Measurements from ENCODE around the gene EXD3. TPM values are rescaled to one million over a fixed set of nuclear protein-coding genes. Genes with fewer than 3 reads are reported as not detected.

EXD3 gene
- total and polyA plus RNA-seq, 2 experiments from 2014 or later: 32.3 to 72.1 TPM

DNA sequence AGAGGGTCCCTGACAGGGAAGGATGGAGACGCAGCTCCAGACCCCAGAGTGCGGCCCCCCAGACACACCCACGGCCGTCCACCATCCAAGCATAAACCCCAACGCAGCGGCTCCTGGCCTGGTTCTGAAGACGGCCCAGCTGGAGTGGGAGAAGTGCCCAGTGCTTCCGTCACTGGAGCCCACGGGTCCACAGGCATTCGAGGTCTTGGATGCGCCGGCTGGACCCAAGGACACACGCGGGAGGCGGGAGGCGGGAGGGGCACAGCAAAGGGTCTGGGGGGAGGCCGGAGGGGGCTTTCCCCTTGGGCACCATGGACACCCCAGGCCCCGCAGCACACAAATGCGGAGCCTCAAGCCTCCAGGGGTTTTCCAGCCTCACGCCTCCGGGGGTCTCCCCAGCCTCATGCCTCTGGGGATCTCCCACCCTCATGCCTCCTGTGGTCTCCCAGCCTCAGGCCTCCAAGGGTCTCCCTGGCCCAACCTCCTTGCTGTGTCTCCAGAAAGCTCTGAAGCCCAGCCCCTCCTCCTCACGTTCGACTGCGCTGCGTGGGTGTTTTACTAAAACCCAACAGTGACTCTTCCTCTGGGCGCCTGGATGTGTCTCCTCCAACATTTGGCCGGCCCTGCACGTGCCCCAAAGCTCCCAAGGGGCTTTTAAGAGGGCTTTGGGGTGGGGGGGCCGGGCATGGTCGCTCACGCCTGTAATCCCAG is 15.2 kb downstream of the EXD3 start:
- Histone ChIP-seq H3K36me3 (no peaks in the 10 kb centered on the region), H3K4me3 (no peak overlapping the region), H3K9me3 (ENCODE audit: low read depth) (no peaks in the 10 kb centered on the region), H3K4me1 (ENCODE audit: low read depth) (peaks cover 4% of the 10 kb centered on the region), H3K27ac (no peak overlapping the region), H3K27me3 (no peaks in the 10 kb centered on the region)
- TF ChIP-seq, protein P1, sequence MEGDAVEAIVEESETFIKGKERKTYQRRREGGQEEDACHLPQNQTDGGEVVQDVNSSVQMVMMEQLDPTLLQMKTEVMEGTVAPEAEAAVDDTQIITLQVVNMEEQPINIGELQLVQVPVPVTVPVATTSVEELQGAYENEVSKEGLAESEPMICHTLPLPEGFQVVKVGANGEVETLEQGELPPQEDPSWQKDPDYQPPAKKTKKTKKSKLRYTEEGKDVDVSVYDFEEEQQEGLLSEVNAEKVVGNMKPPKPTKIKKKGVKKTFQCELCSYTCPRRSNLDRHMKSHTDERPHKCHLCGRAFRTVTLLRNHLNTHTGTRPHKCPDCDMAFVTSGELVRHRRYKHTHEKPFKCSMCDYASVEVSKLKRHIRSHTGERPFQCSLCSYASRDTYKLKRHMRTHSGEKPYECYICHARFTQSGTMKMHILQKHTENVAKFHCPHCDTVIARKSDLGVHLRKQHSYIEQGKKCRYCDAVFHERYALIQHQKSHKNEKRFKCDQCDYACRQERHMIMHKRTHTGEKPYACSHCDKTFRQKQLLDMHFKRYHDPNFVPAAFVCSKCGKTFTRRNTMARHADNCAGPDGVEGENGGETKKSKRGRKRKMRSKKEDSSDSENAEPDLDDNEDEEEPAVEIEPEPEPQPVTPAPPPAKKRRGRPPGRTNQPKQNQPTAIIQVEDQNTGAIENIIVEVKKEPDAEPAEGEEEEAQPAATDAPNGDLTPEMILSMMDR (IDR thresholded peaks at IDR 0.05; ENCODE audit: low read depth, low read length): no peak
- peak in 1 of 2 donors; percentile 42 for DNase-seq (ENCODE audit: low read depth in 1 of 2, low spot score in 1 of 2)

DNA sequence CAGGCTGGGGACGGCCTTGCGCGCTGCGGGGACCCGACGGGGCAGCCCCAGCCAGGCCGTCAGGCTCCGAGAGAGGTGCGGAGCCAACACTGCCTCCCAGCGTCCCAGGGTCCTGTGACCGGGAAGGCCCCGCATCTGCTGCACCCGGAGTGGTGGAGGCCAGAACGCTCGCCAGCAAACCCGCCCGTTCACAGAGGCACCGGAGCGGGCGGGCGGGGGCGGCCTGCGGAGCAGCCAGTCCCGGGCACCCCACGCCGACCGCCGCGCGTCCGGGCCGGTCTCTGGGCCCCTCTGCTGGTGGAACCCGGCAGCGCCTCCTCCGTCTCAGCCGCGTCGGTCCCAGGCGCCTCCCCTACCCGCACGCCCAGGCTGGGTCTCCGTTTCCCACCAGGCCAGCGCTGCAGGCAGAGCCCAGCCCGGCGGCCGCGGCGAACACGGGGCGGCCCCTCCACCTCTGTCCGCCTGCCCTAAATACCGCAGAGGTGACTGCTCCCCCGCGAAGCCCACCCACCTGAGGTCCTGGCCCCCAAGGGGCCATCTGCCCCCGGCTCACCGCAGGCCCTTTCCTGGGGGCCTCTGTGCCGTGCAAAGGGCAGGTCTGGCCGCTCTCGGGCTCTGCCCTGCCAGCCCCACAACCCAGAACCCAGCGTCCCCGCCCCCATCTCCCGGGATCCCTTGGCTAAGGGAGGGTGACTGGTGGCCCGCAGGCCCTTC is 15.9 kb downstream of the EXD3 start:
- H3K9me3 ChIP-seq (ENCODE audit: low read depth): no peaks in the 10 kb centered on the region
- no peaks in the 10 kb centered on the region for H3K36me3 ChIP-seq
- peak overlapping the region; percentile 7 for H3K4me3 ChIP-seq
- peaks cover 3% of the 10 kb centered on the region for H3K4me1 ChIP-seq (ENCODE audit: low read depth)
- DNase-seq (ENCODE audit: low read depth in 1 of 2, low spot score in 1 of 2): peak; percentile 82 to 87
- TF ChIP-seq, protein P1 (IDR thresholded peaks at IDR 0.05; ENCODE audit: low read depth, low read length): peak; percentile 73
- H3K27me3 ChIP-seq: no peaks in the 10 kb centered on the region
- no peak overlapping the region for H3K27ac ChIP-seq

DNA sequence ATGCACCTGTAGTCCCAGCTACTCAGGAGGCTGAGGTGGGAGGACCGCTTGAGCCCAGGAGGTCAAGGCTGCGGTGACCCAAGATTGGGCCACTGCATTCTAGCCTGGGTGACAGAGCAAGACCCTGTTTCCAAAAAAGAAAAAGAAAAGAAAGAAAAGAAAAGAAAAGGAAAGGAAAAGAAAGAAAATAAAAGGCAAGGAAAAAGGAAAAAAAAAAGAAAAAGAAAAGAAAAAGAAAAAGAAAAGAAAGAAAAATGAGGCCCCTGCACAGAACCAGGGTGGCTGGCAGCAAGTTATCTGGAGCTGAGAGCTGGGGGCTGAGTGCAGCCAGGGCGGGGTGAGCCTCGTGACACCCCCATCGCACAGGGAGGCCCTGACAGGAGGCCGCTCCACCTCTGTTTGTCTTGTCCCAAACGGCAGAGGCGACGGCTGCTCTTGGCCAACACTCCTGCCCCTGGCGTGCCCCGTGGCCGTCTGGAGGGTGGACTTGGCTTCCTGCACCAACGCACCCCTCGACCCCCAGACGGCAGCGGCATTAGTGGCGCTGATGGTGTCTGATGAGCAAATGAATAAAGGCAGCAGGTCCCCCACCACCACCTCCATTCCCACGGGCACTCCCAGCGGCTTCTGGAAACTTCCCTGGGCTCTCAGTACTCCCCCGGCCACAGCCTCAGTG is 16.7 kb downstream of the EXD3 start:
- Histone ChIP-seq H3K4me3 (no peak overlapping the region), H3K27me3 (no peaks in the 10 kb centered on the region), H3K27ac (no peak overlapping the region), H3K9me3 (ENCODE audit: low read depth) (no peaks in the 10 kb centered on the region), H3K4me1 (ENCODE audit: low read depth) (no peaks in the 10 kb centered on the region), H3K36me3 (no peaks in the 10 kb centered on the region)
- TF ChIP-seq, protein P1 (IDR thresholded peaks at IDR 0.05; ENCODE audit: low read depth, low read length): no peak
- no peak for DNase-seq (ENCODE audit: low read depth in 1 of 2, low spot score in 1 of 2)

DNA sequence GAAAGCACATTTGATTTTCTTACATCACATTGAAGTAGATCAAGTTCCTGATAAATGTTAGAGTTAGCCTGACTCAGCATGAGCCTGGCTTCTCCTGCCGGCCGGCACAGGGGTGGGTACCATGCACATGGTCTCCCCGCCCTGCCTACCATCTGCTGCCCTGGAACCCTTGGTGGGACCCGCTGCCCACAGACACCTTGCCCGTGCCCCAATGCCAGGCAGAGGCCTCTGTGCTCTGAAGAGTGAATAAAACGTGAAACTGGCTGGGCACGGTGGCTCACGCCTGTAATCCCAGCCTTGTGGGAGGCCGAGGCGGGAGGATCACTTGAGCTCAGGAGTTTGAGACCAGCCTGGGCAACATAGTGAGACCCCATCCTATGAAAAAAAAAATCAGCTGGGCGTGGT is 17.3 kb downstream of the EXD3 start:
- H3K27ac ChIP-seq: no peak overlapping the region
- DNase-seq (ENCODE audit: low read depth in 1 of 2, low spot score in 1 of 2): no peak
- TF ChIP-seq, protein P1 (IDR thresholded peaks at IDR 0.05; ENCODE audit: low read depth, low read length): no peak

DNA sequence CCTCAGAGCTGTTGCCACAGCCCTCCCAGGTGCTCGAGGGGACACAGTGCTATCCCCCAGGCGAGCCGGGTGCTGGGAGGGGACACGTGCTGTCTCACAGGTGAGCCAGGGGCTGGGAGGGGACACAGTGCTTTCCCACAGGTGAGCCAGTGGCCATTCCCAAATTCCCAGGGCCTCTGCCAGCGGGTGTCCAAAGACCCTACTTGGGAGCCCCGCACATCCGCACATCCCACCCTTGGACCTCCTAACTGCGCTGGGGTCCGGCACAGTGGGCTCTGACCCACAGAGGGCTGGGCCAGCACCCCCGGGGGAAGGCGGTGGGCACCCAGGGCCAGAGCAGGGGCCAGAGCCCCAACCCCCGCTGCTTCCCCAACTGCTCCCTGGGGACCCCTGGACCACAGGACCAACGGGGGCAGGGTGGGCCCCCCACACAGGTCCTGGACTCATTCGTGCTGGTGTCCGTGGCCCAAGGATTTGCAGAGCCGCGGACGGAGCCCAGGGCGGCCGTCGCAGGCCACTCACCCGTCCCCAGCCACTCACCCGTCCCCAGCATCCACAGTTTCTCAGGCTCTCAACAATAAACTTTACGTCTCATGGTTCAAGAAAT is 17.9 kb downstream of the EXD3 start:
- no peak overlapping the region for H3K4me3 ChIP-seq
- no peak overlapping the region for H3K27ac ChIP-seq
- TF ChIP-seq, protein P1 (IDR thresholded peaks at IDR 0.05; ENCODE audit: low read depth, low read length): no peak
- H3K4me1 ChIP-seq (ENCODE audit: low read depth): no peaks in the 10 kb centered on the region
- no peaks in the 10 kb centered on the region for H3K9me3 ChIP-seq (ENCODE audit: low read depth)
- no peaks in the 10 kb centered on the region for H3K27me3 ChIP-seq
- DNase-seq (ENCODE audit: low read depth in 1 of 2, low spot score in 1 of 2): no peak
- H3K36me3 ChIP-seq: no peaks in the 10 kb centered on the region

More for the DNA sequence above, 17.3 kb downstream of the EXD3 start:
- Histone ChIP-seq H3K4me3 (no peak overlapping the region), H3K4me1 (ENCODE audit: low read depth) (no peaks in the 10 kb centered on the region), H3K27me3 (no peaks in the 10 kb centered on the region), H3K36me3 (no peaks in the 10 kb centered on the region), H3K9me3 (ENCODE audit: low read depth) (no peaks in the 10 kb centered on the region)

Measured in cardiac muscle cell (in vitro differentiated cells and primary cell).